ENCODE data around the gene AAK1. TPM values are rescaled to one million over a fixed set of nuclear protein-coding genes. Genes with fewer than 3 reads are reported as not detected.
A peak's percentile ranks its signal among the peaks of the same experiment; 100 is the strongest.

AAK1 gene
- total and polyA plus RNA-seq, 2 of the 13 experiments (the other 11 are each of a cell fraction or from before 2014, with no cell fraction given) = 9.8 to 10.3 TPM

GRCh38 chr2:69637923-69638322, 5.6 kb downstream of the AAK1 start (continued):
- TF ChIP-seq, protein P1, sequence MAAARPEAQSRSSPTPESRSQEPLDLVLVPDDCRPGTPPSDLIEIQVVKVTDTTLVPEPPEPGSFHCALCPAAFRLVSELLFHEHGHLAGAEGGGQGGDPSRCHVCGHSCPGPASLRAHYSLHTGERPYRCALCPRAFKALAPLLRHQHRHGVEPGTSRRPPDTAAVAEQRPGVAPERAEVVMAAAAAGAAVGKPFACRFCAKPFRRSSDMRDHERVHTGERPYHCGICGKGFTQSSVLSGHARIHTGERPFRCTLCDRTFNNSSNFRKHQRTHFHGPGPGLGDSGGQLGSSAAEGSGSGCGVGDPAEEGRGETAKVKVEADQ (CRISPR knock-in tag; IDR thresholded peaks at IDR 0.05; ENCODE audit: borderline replicate concordance) = no peak
- TF ChIP-seq TEAD3 (CRISPR knock-in tag; optimal IDR thresholded peaks at IDR 0.05; ENCODE audit: borderline replicate concordance) (no peak), MXD4 (CRISPR knock-in tag; IDR thresholded peaks at IDR 0.05) (no peak), RORA (CRISPR knock-in tag; IDR thresholded peaks at IDR 0.05) (no peak), E2F5 (CRISPR knock-in tag; conservative IDR thresholded peaks at IDR 0.05) (no peak)

GRCh38 chr2:69636395-69636794, 7.1 kb downstream of the AAK1 start:
- in situ Hi-C loops (cut with HindIII; ENCODE audit: extremely low pct_ligation_motif_present, low pct_unique_long_range_greater_than_20kb) (no loop called here), intact Hi-C loops (cut with micrococcal nuclease; ENCODE audit: unreplicated experiment) (no loop called here)
- Histone ChIP-seq H3K79me2 (ENCODE audit: insufficient read depth, low read length) (peaks cover 49% of the 10 kb centered on the region), H4K20me1 (ENCODE audit: insufficient read depth, low read length) (no peaks in the 10 kb centered on the region), H3K36me3 (replicated peaks in 1 of 2; ENCODE audit: control insufficient read depth in 1 of 2, insufficient read depth in 2 of 2, low read length in 2 of 2) (0 out of 5 replicates have a peak, but pooled peaks cover 0 to 5% of the 10 kb centered on the region in 2 experiments), H3K9me3 (ENCODE audit: low read length) (no peaks in the 10 kb centered on the region), H3K27ac (ENCODE audit: extremely low read length, insufficient read depth, low read length) (no peak overlapping the region), H3K4me1 (ENCODE audit: insufficient read depth, low read length) (peaks cover 31% of the 10 kb centered on the region), H3K4me2 (ENCODE audit: low read depth, low read length) (no peak overlapping the region), H3K9ac (ENCODE audit: insufficient read depth, low read depth, low read length) (no peak overlapping the region), H2AFZ (ENCODE audit: low read length) (no peak overlapping the region), H3K27me3 (ENCODE audit: control insufficient read depth in 1 of 2, insufficient read depth in 2 of 2, low read length in 2 of 2) (no peaks in the 10 kb centered on the region), H3K4me3 (replicated peaks in 1 of 3; ENCODE audit: insufficient read depth in 1 of 3, low read depth in 2 of 3, low read length in 3 of 3) (no peak overlapping the region)
- no peak for DNase-seq (ENCODE audit: low spot score)
- ChIA-PET POLR2A (no interaction called here), CTCF (ENCODE audit: low intra/inter-chr PET ratio, low total read pairs) (no interaction called here)
- BruUV-seq (replicated peaks) = no TSS peak
- no peak for FAIRE-seq
- WGBS (ENCODE audit: low lambda C conversion rate) = 93% methylated on average over 2 of the region's 2 CpGs
- TF ChIP-seq, protein P2, sequence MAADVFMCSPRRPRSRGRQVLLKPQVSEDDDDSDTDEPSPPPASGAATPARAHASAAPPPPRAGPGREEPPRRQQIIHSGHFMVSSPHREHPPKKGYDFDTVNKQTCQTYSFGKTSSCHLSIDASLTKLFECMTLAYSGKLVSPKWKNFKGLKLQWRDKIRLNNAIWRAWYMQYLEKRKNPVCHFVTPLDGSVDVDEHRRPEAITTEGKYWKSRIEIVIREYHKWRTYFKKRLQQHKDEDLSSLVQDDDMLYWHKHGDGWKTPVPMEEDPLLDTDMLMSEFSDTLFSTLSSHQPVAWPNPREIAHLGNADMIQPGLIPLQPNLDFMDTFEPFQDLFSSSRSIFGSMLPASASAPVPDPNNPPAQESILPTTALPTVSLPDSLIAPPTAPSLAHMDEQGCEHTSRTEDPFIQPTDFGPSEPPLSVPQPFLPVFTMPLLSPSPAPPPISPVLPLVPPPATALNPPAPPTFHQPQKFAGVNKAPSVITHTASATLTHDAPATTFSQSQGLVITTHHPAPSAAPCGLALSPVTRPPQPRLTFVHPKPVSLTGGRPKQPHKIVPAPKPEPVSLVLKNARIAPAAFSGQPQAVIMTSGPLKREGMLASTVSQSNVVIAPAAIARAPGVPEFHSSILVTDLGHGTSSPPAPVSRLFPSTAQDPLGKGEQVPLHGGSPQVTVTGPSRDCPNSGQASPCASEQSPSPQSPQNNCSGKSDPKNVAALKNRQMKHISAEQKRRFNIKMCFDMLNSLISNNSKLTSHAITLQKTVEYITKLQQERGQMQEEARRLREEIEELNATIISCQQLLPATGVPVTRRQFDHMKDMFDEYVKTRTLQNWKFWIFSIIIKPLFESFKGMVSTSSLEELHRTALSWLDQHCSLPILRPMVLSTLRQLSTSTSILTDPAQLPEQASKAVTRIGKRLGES (CRISPR knock-in tag; IDR thresholded peaks at IDR 0.05; ENCODE audit: borderline replicate concordance) = no peak
- TF ChIP-seq CEBPB (IDR thresholded peaks at IDR 0.05; ENCODE audit: borderline replicate concordance, low read depth, low read length) (peak; percentile 77), ZNF577 (CRISPR knock-in tag; IDR thresholded peaks at IDR 0.05; ENCODE audit: borderline replicate concordance, low read depth) (no peak), ATF7 (IDR thresholded peaks at IDR 0.05) (peak; percentile 28; the same call in 1 of the 2 replicates), ATF7 (CRISPR knock-in tag; IDR thresholded peaks at IDR 0.05) (no peak)
- ATAC-seq = no peak
